ENCODE results near the gene ARHGAP24.

- TF ChIP-seq TEAD4 (IDR thresholded peaks at IDR 0.05): no peak
- no peak for TF ChIP-seq CREB1 (IDR thresholded peaks at IDR 0.05; ENCODE audit: low read depth)
- no peak for TF ChIP-seq REST (IDR thresholded peaks at IDR 0.05; ENCODE audit: low read depth)
- no peak for TF ChIP-seq CEBPB (IDR thresholded peaks at IDR 0.05)
Observed at GRCh38 chr4:85696661-85697060, 221.7 kb downstream of the ARHGAP24 start.
